GM23338 (cell line): ENCODE results near the gene RASIP1.

ENCODE experiments used
- EZH2 ChIP-seq: fragments of 200-600 bp; sonication (generic); IDR thresholded peaks from one replicate; pipeline ENCODE4 v1.8.0; 2017; ENCODE audit warnings: antibody characterized with exemption, mild to moderate bottlenecking, low read depth; ENCODE audit not compliant: unreplicated experiment
- POLR2AphosphoS5 ChIP-seq: IDR thresholded peaks from 2 replicates; pipeline ENCODE4 v1.6.1; 2016; ENCODE audit warnings: antibody characterized with exemption, low read depth
- TF ChIP-seq, protein P1 (sequence below), 2 experiments: fragments of 200-600 bp in 1 of 2; sonication (generic) in 1 of 2; conservative IDR thresholded peaks; 2 replicates each; pipeline versions ENCODE4 v1.5.1 to v1.6.1; 2016 to 2017; ENCODE audit warnings: antibody characterized with exemption in 2 of 2, low read depth in 2 of 2, mild to moderate bottlenecking in 2 of 2, moderate library complexity in 1 of 2

GRCh38 chr19:48757741-48758144 is 17.3 kb upstream of the RASIP1 start:
- TF ChIP-seq, protein P1, sequence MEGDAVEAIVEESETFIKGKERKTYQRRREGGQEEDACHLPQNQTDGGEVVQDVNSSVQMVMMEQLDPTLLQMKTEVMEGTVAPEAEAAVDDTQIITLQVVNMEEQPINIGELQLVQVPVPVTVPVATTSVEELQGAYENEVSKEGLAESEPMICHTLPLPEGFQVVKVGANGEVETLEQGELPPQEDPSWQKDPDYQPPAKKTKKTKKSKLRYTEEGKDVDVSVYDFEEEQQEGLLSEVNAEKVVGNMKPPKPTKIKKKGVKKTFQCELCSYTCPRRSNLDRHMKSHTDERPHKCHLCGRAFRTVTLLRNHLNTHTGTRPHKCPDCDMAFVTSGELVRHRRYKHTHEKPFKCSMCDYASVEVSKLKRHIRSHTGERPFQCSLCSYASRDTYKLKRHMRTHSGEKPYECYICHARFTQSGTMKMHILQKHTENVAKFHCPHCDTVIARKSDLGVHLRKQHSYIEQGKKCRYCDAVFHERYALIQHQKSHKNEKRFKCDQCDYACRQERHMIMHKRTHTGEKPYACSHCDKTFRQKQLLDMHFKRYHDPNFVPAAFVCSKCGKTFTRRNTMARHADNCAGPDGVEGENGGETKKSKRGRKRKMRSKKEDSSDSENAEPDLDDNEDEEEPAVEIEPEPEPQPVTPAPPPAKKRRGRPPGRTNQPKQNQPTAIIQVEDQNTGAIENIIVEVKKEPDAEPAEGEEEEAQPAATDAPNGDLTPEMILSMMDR (conservative IDR thresholded peaks at IDR 0.05; ENCODE audit: low read depth in 2 of 2): no peak
- TF ChIP-seq EZH2 (no peak), POLR2AphosphoS5 (no peak)
